Activated CD4-positive, alpha-beta memory T cell treated with anti-CD3 and anti-CD28 coated beads, Interleukin-2, amount 10 ng/mL, durations not matched to agents 7 days and 5 days (primary cell): ENCODE data around the gene ATP2B1. TPM values are rescaled to one million over a fixed set of nuclear protein-coding genes. Genes with fewer than 3 reads are reported as not detected.
A peak's percentile ranks its signal among the peaks of the same experiment; 100 is the strongest.

ENCODE experiments used
- CTCF ChIA-PET: fragments of 350-600 bp; sonication (Branson Sonifier 250); formaldehyde crosslinking; loops from one replicate; lab custom pipeline; 2021; ENCODE audit warnings: antibody characterized with exemption, inconsistent platforms; lab: Charles Lee
- POLR2A ChIA-PET: fragments of 350-600 bp; sonication (Branson Sonifier 250); formaldehyde crosslinking; loops from one replicate; lab custom pipeline; 2021; ENCODE audit warnings: antibody characterized with exemption; lab: Charles Lee
- DNase-seq: peaks from one replicate; pipeline ENCODE4 v3.0.0-alpha.2; 2020
- H3K27ac Mint-ChIP-seq: one replicate; pipeline ENCODE4 v1.8.0; 2021; ENCODE audit warnings: mild to moderate bottlenecking, mixed read lengths
- H3K27me3 Mint-ChIP-seq: one replicate; pipeline ENCODE4 v1.8.0; 2021; ENCODE audit warnings: mixed read lengths
- H3K36me3 Mint-ChIP-seq: one replicate; pipeline ENCODE4 v1.8.0; 2021; ENCODE audit warnings: low read depth, mixed read lengths
- H3K4me1 Mint-ChIP-seq: one replicate; pipeline ENCODE4 v1.8.0; 2021; ENCODE audit warnings: mixed read lengths
- H3K4me3 Mint-ChIP-seq: one replicate; pipeline ENCODE4 v1.8.0; 2021; ENCODE audit warnings: mild to moderate bottlenecking, mixed read lengths
- H3K9me3 Mint-ChIP-seq: one replicate; pipeline ENCODE4 v1.8.0; 2021; ENCODE audit warnings: mixed read lengths
- total RNA-seq, 2 experiments: library from RNA; stranded (reverse); gene quantifications; one replicate each; pipeline ENCODE4 v1.2.3, GENCODE V29; 2021

The ATP2B1 gene
- total RNA-seq, 2 experiments from 2014 or later, result 29.7 to 33.4 TPM

GRCh38 chr12:89634508-89634907 lies 74.1 kb downstream of the ATP2B1 start:
- Mint-ChIP-seq H3K27me3 (no peaks in the 10 kb centered on the region), H3K27ac (no peak overlapping the region), H3K4me1 (peaks cover 14% of the 10 kb centered on the region), H3K36me3 (peaks cover 41% of the 10 kb centered on the region), H3K9me3 (no peaks in the 10 kb centered on the region), H3K4me3 (no peak overlapping the region)
- DNase-seq, result no peak
- CTCF ChIA-PET, result no interaction called here
- POLR2A ChIA-PET, result no interaction called here

GRCh38 chr12:89632778-89633177 lies 75.9 kb downstream of the ATP2B1 start:
- ChIA-PET CTCF (no interaction called here), POLR2A (no interaction called here)
- Mint-ChIP-seq H3K4me3 (no peak overlapping the region), H3K27ac (no peak overlapping the region), H3K27me3 (no peaks in the 10 kb centered on the region), H3K36me3 (peaks cover 49% of the 10 kb centered on the region), H3K9me3 (no peaks in the 10 kb centered on the region), H3K4me1 (peaks cover 14% of the 10 kb centered on the region)
- DNase-seq, result no peak

GRCh38 chr12:89622115-89622514 lies 86.5 kb downstream of the ATP2B1 start:
- Mint-ChIP-seq H3K27ac (no peak overlapping the region), H3K9me3 (no peaks in the 10 kb centered on the region), H3K4me1 (peaks cover 2% of the 10 kb centered on the region), H3K36me3 (peaks cover 31% of the 10 kb centered on the region), H3K27me3 (no peaks in the 10 kb centered on the region), H3K4me3 (no peak overlapping the region)
- no peak for DNase-seq
- ChIA-PET POLR2A (no interaction called here), CTCF (no interaction called here)

- peaks cover 2% of the 10 kb centered on the region for H3K4me1 Mint-ChIP-seq
- no peaks in the 10 kb centered on the region for H3K27me3 Mint-ChIP-seq
- no peaks in the 10 kb centered on the region for H3K9me3 Mint-ChIP-seq
- CTCF ChIA-PET, result no interaction called here
- H3K27ac Mint-ChIP-seq, result no peak overlapping the region
- no peak overlapping the region for H3K4me3 Mint-ChIP-seq
- POLR2A ChIA-PET, result no interaction called here
- no peak for DNase-seq
- H3K36me3 Mint-ChIP-seq, result peaks cover 31% of the 10 kb centered on the region
These were observed 87.1 kb downstream of the ATP2B1 start for GRCh38 chr12:89621521-89621920.

- CTCF ChIA-PET, result interaction anchor here (0.7 kb wide), 1 partner anchor 11 kb away, joined by 3 read pairs; no protein-coding TSS in a partner anchor
- Mint-ChIP-seq H3K36me3 (peaks cover 34% of the 10 kb centered on the region), H3K4me3 (no peak overlapping the region), H3K27ac (no peak overlapping the region), H3K4me1 (peaks cover 2% of the 10 kb centered on the region), H3K27me3 (no peaks in the 10 kb centered on the region), H3K9me3 (no peaks in the 10 kb centered on the region)
- no peak for DNase-seq
- POLR2A ChIA-PET, result no interaction called here
These were observed 88.9 kb downstream of the ATP2B1 start for GRCh38 chr12:89619764-89620163.

- Mint-ChIP-seq H3K27me3 (no peaks in the 10 kb centered on the region), H3K36me3 (peaks cover 39% of the 10 kb centered on the region), H3K27ac (no peak overlapping the region), H3K4me3 (no peak overlapping the region), H3K4me1 (peaks cover 2% of the 10 kb centered on the region), H3K9me3 (no peaks in the 10 kb centered on the region)
- no peak for DNase-seq
- ChIA-PET POLR2A (no interaction called here), CTCF (interaction anchor here (0.6 kb wide), 1 partner anchor 145 kb away, joined by 6 read pairs; no protein-coding TSS in a partner anchor)
These were observed 90.3 kb downstream of the ATP2B1 start for GRCh38 chr12:89618113-89618862.

GRCh38 chr12:89610366-89610765 lies 98.3 kb downstream of the ATP2B1 start:
- Mint-ChIP-seq H3K4me1 (no peaks in the 10 kb centered on the region), H3K27me3 (no peaks in the 10 kb centered on the region), H3K27ac (no peak overlapping the region), H3K4me3 (no peak overlapping the region), H3K9me3 (no peaks in the 10 kb centered on the region), H3K36me3 (peaks cover 48% of the 10 kb centered on the region)
- ChIA-PET CTCF (no interaction called here), POLR2A (no interaction called here)
- no peak for DNase-seq

- H3K27ac Mint-ChIP-seq, result no peak overlapping the region
- no peaks in the 10 kb centered on the region for H3K9me3 Mint-ChIP-seq
- no peaks in the 10 kb centered on the region for H3K27me3 Mint-ChIP-seq
- ChIA-PET POLR2A (no interaction called here), CTCF (no interaction called here)
- no peak overlapping the region for H3K4me3 Mint-ChIP-seq
- DNase-seq, result no peak
- H3K4me1 Mint-ChIP-seq, result peaks cover 1% of the 10 kb centered on the region
- peaks cover 48% of the 10 kb centered on the region for H3K36me3 Mint-ChIP-seq
These were observed 105.0 kb downstream of the ATP2B1 start for GRCh38 chr12:89603678-89604077.

GRCh38 chr12:89597770-89598169 lies 110.9 kb downstream of the ATP2B1 start:
- Mint-ChIP-seq H3K36me3 (peaks cover 46% of the 10 kb centered on the region), H3K4me1 (peaks cover 19% of the 10 kb centered on the region), H3K9me3 (no peaks in the 10 kb centered on the region), H3K27ac (peak overlapping the region; percentile 58), H3K4me3 (no peak overlapping the region), H3K27me3 (no peaks in the 10 kb centered on the region)
- DNase-seq, result no peak
- CTCF ChIA-PET, result no interaction called here
- POLR2A ChIA-PET, result interaction anchor here (0.8 to 1.2 kb wide), 2 partner anchors 111 to 376 kb away, joined by 3 read pairs; partner anchors contain the start of gene ATP2B1

GRCh38 chr12:89597210-89597609 lies 111.4 kb downstream of the ATP2B1 start:
- ChIA-PET CTCF (no interaction called here), POLR2A (no interaction called here)
- DNase-seq, result no peak
- Mint-ChIP-seq H3K4me3 (no peak overlapping the region), H3K27ac (no peak overlapping the region), H3K27me3 (no peaks in the 10 kb centered on the region), H3K36me3 (peaks cover 47% of the 10 kb centered on the region), H3K4me1 (peaks cover 19% of the 10 kb centered on the region), H3K9me3 (no peaks in the 10 kb centered on the region)

- H3K4me1 Mint-ChIP-seq, result peaks cover 19% of the 10 kb centered on the region
- no peak overlapping the region for H3K4me3 Mint-ChIP-seq
- no peaks in the 10 kb centered on the region for H3K9me3 Mint-ChIP-seq
- no peaks in the 10 kb centered on the region for H3K27me3 Mint-ChIP-seq
- H3K27ac Mint-ChIP-seq, result no peak overlapping the region
- POLR2A ChIA-PET, result no interaction called here
- no peak for DNase-seq
- H3K36me3 Mint-ChIP-seq, result peaks cover 51% of the 10 kb centered on the region
- CTCF ChIA-PET, result interaction anchor here (1.1 kb wide), 1 partner anchor 132 kb away, joined by 3 read pairs; no protein-coding TSS in a partner anchor
These were observed 114.8 kb downstream of the ATP2B1 start for GRCh38 chr12:89593873-89594272.

- H3K4me3 Mint-ChIP-seq, result no peak overlapping the region
- H3K9me3 Mint-ChIP-seq, result no peaks in the 10 kb centered on the region
- ChIA-PET POLR2A (no interaction called here), CTCF (interaction anchor here (1.1 kb wide), 1 partner anchor 131 kb away, joined by 3 read pairs; no protein-coding TSS in a partner anchor)
- peaks cover 49% of the 10 kb centered on the region for H3K36me3 Mint-ChIP-seq
- peaks cover 13% of the 10 kb centered on the region for H3K4me1 Mint-ChIP-seq
- no peak for DNase-seq
- no peak overlapping the region for H3K27ac Mint-ChIP-seq
- no peaks in the 10 kb centered on the region for H3K27me3 Mint-ChIP-seq
These were observed 115.4 kb downstream of the ATP2B1 start for GRCh38 chr12:89593233-89593632.

GRCh38 chr12:89589753-89590152 lies 118.9 kb downstream of the ATP2B1 start:
- no peaks in the 10 kb centered on the region for H3K9me3 Mint-ChIP-seq
- H3K27ac Mint-ChIP-seq, result no peak overlapping the region
- no peak for DNase-seq
- H3K36me3 Mint-ChIP-seq, result peaks cover 44% of the 10 kb centered on the region
- ChIA-PET POLR2A (no interaction called here), CTCF (interaction anchor here (1.3 kb wide), 1 partner anchor 11 kb away, joined by 4 read pairs; no protein-coding TSS in a partner anchor)
- no peaks in the 10 kb centered on the region for H3K27me3 Mint-ChIP-seq
- H3K4me3 Mint-ChIP-seq, result no peak overlapping the region
- no peaks in the 10 kb centered on the region for H3K4me1 Mint-ChIP-seq

- Mint-ChIP-seq H3K27me3 (no peaks in the 10 kb centered on the region), H3K36me3 (peaks cover 6% of the 10 kb centered on the region), H3K9me3 (no peaks in the 10 kb centered on the region), H3K4me1 (peaks cover 4% of the 10 kb centered on the region), H3K4me3 (no peak overlapping the region), H3K27ac (no peak overlapping the region)
- CTCF ChIA-PET, result no interaction called here
- no peak for DNase-seq
- POLR2A ChIA-PET, result no interaction called here
These were observed 130.1 kb downstream of the ATP2B1 start for GRCh38 chr12:89578499-89578898.
